Upper lobe of left lung (tissue), 6 donors: ENCODE results near the gene MORC3. TPM values are rescaled to one million over a fixed set of nuclear protein-coding genes. Genes with fewer than 3 reads are reported as not detected.
"Not testable (repeated sequence)": the region's sequence is repeated elsewhere in the genome, so short reads cannot be mapped to it uniquely, and the experiment has no call there.

Experiments used
- ATAC-seq, 2 donors: fragments of 200-7000 bp; cut with Tn5 transposase; one replicate each; pipeline ENCODE4 v1.9.1; 2022; ENCODE audit warnings: mild to moderate bottlenecking in 2 of 2, moderate library complexity in 2 of 2; ENCODE audit not compliant: low FRiP score in 2 of 2
- DNase-seq, 2 donors: peaks; one replicate each; pipeline ENCODE4 v3.0.0-alpha.2; 2019 to 2020
- H3K27ac ChIP-seq, 4 donors: fragments of 200-600 bp; sonication (generic); one replicate each; pipeline ENCODE4 v1.5.1; 2016 to 2019
- H3K27me3 ChIP-seq, 4 donors: fragments of 200-600 bp; sonication (generic); one replicate each; pipeline ENCODE4 v1.5.1; 2017 to 2019
- H3K36me3 ChIP-seq, 4 donors: fragments of 200-600 bp; sonication (generic); one replicate each; pipeline ENCODE4 v1.5.1; 2016 to 2019
- H3K4me1 ChIP-seq, 4 donors: fragments of 200-600 bp; sonication (generic); one replicate each; pipeline ENCODE4 v1.5.1; 2018 to 2019
- H3K4me3 ChIP-seq, 4 donors: fragments of 200-600 bp; sonication (generic); one replicate each; pipeline ENCODE4 v1.5.1; 2017 to 2019; ENCODE audit warnings: mild to moderate bottlenecking in 2 of 4, moderate library complexity in 1 of 4
- H3K9me3 ChIP-seq, 4 donors: fragments of 200-600 bp; sonication (generic); one replicate each; pipeline ENCODE4 v1.5.1; 2018 to 2019
- EP300 ChIP-seq, 4 donors: sonication (generic); formaldehyde crosslinking; IDR thresholded peaks; one replicate each; pipeline ENCODE4 v1.5.1; 2017; ENCODE audit warnings: antibody characterized with exemption in 4 of 4, control low read depth in 2 of 4
- POLR2A ChIP-seq, 4 donors: fragments of 450-650 bp; IDR thresholded peaks; one replicate each; pipeline ENCODE4 v1.5.1; 2016 to 2017; ENCODE audit warnings: antibody characterized with exemption in 4 of 4, mild to moderate bottlenecking in 2 of 4
- POLR2AphosphoS5 ChIP-seq, 2 donors: sonication (generic); formaldehyde crosslinking; IDR thresholded peaks; one replicate each; pipeline ENCODE4 v1.5.1; 2017; ENCODE audit warnings: antibody characterized with exemption in 2 of 2
- WGBS, 2 donors: methylation state at CpG; one replicate each; pipeline ENCODE4 v1.1.5; 2017 to 2018; 5-methylcytosine and 5-hydroxymethylcytosine counted together
- total RNA-seq, 6 donors: library from RNA; depleted of rRNA in 4 of 6; stranded (reverse); fragments of >200 nt in 4 of 6; gene quantifications; one replicate each; pipeline versions ENCODE4 v1.1.0 to v1.2.1, GENCODE V29; 2016 to 2021
- TF ChIP-seq, protein P1 (sequence below), 6 experiments: fragments of 450-650 bp in 4 of 6; fragments of 200-600 bp in 2 of 6; sonication (generic) in 2 of 6; IDR thresholded peaks; one replicate each; pipeline ENCODE4 v1.5.1; 2016 to 2019; ENCODE audit warnings: antibody characterized with exemption in 6 of 6
- donor health status: DM: no; HTN: no; CAD: no; lungs with moderate emphysema.
- donor health status: DM: no; HTN: yes; CAD: no; lungs with severe emphysema.

Gene MORC3
- total RNA-seq, 6 donors from 2014 or later = 26.0 to 62.7 (median 31.5) TPM

DNA sequence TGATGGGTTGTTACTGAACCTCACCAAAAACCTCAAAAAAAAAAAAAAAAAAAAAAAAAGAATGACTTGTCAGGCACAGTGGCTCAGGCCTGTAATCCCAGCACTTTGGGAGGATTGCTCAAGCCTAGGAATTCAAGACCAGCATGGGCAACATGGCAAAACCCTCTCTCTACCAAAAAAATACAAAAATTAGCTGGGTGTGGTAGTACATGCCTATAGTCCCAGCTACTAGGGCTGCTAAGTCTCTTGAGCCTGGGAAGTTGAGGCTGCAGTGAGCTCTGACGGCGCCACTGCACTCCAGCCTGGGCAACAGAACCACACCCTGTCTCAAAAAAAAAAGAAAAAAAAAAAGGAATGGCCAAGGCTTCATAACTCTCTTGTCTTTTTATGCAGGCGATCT is 76.3 kb downstream of the MORC3 start:
- peak in 1 of 2 donors; percentile 53 for ATAC-seq
- H3K4me3 ChIP-seq = no peak overlapping the region
- 90 to 99% methylated on average over 3 of the region's 3 CpGs for WGBS, 2 donors
- H3K27me3 ChIP-seq = no peaks in the 10 kb centered on the region
- no peak overlapping the region for H3K27ac ChIP-seq
- no peak for DNase-seq
- H3K9me3 ChIP-seq = no peaks in the 10 kb centered on the region
- TF ChIP-seq, protein P1, sequence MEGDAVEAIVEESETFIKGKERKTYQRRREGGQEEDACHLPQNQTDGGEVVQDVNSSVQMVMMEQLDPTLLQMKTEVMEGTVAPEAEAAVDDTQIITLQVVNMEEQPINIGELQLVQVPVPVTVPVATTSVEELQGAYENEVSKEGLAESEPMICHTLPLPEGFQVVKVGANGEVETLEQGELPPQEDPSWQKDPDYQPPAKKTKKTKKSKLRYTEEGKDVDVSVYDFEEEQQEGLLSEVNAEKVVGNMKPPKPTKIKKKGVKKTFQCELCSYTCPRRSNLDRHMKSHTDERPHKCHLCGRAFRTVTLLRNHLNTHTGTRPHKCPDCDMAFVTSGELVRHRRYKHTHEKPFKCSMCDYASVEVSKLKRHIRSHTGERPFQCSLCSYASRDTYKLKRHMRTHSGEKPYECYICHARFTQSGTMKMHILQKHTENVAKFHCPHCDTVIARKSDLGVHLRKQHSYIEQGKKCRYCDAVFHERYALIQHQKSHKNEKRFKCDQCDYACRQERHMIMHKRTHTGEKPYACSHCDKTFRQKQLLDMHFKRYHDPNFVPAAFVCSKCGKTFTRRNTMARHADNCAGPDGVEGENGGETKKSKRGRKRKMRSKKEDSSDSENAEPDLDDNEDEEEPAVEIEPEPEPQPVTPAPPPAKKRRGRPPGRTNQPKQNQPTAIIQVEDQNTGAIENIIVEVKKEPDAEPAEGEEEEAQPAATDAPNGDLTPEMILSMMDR (IDR thresholded peaks at IDR 0.05) = no peak
- TF ChIP-seq POLR2AphosphoS5 (IDR thresholded peaks at IDR 0.05) = no peak
- no peak for TF ChIP-seq EP300 (IDR thresholded peaks at IDR 0.05)
- no peak for TF ChIP-seq POLR2A (IDR thresholded peaks at IDR 0.05)
- no peaks in the 10 kb centered on the region for H3K36me3 ChIP-seq
- H3K4me1 ChIP-seq = no peaks in the 10 kb centered on the region

DNA sequence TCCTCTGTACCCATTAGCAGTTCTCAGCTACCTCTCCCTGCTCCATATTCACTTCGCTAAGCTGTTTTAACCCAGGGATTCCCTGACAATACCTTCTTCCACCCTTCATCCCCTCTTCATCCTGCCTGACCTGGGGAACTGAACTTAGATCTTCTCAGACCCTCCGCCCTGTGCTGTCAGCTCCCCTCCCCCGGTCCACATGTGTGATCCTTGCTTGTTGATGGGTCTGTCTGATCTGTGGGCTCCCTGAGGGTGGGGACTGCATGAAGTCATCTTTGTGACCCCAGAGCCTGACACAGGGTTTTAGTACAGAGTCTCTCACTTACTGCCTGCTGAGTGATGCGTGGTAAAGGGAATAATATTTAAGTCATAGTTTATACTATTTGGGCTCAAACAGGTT is 77.0 kb downstream of the MORC3 start:
- Histone ChIP-seq H3K27ac (no peak overlapping the region), H3K27me3 (no peaks in the 10 kb centered on the region), H3K4me3 (no peak overlapping the region), H3K36me3 (no peaks in the 10 kb centered on the region), H3K9me3 (no peaks in the 10 kb centered on the region), H3K4me1 (no peaks in the 10 kb centered on the region)
- DNase-seq (no peak), ATAC-seq (peak in 1 of 2 donors; percentile 21)
- WGBS, 2 donors = 91 to 95% methylated on average over 4 of the region's 4 CpGs
- no peak for TF ChIP-seq POLR2A (IDR thresholded peaks at IDR 0.05)
- TF ChIP-seq, protein P1 (IDR thresholded peaks at IDR 0.05) = no peak
- no peak for TF ChIP-seq POLR2AphosphoS5 (IDR thresholded peaks at IDR 0.05)

DNA sequence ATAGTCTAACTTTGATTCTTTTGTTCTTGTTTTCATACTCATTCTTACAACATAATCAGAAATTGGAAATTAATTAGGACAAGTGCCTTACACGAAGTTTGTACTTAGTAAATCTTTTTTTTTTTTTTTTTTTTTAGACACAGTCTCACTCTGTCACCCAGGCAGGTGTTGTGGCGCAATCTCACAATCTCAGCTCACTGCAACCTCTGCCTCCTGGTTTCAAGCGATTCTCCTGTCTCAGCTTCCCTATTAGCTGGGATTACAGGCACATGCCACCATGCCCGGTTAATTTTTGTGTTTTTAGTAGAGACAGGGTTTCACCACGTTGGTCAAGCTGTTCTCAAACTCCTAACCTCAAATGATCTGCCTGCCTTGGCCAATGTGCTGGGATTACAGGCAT is 77.6 kb downstream of the MORC3 start:
- Histone ChIP-seq H3K4me3 (no peak overlapping the region), H3K9me3 (no peaks in the 10 kb centered on the region), H3K27ac (no peak overlapping the region), H3K4me1 (no peaks in the 10 kb centered on the region), H3K36me3 (peaks cover 0 to 3% (median 0%) of the 10 kb centered on the region in 4 donors), H3K27me3 (no peaks in the 10 kb centered on the region)
- 85 to 86% methylated on average over 5 of the region's 5 CpGs for WGBS, 2 donors
- no peak for DNase-seq
- ATAC-seq = no peak
- TF ChIP-seq, protein P1 (IDR thresholded peaks at IDR 0.05) = no peak
- no peak for TF ChIP-seq EP300 (IDR thresholded peaks at IDR 0.05)
- TF ChIP-seq POLR2A (IDR thresholded peaks at IDR 0.05) = no peak
- TF ChIP-seq POLR2AphosphoS5 (IDR thresholded peaks at IDR 0.05) = no peak

DNA sequence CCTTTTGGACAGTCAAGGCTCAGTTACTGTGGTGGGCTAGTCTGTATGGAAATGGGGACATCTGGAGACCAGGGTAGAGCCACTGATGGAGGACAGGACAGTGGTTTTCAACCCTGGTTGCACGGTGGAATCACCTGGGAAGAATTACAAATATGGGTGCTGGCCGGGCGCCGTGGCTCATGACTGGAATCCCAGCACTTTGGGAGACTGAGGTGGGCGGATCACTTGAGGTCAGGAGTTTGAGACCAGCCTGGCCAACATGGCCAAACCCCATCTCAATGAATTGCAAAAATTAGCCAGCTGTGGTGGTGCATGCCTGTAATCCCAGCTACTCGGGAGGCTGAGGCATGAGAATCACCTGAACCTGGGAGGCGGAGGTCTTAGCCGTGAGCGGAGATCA is 79.7 kb downstream of the MORC3 start:
- not testable (repeated sequence) for ATAC-seq, H3K36me3 ChIP-seq, DNase-seq, H3K4me1 ChIP-seq, H3K4me3 ChIP-seq, H3K27me3 ChIP-seq, H3K27ac ChIP-seq, H3K9me3 ChIP-seq
- WGBS, 2 donors = 95 to 99% methylated on average over 7 to 9 of the region's 9 CpGs

DNA sequence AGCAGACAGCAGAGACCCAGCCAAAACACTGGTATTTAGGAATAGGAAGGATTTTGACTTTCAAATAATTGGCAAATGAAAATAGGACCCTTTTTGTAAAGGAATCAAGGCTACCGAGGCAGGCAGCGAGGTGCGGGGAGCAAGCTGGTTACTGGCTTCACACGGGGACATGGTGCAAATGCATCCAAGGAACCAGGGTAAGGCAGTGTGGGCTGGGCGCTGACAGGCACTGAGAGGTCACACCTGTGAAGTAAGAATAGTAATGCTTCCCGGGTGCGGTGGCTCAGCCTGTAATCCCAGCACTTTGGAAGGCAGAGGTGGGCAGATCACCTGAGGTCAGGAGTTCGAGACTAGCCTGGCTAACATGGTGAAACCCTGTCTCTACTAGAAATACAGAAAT is 80.7 kb downstream of the MORC3 start:
- TF ChIP-seq, protein P1 (IDR thresholded peaks at IDR 0.05) = no peak
- TF ChIP-seq EP300 (IDR thresholded peaks at IDR 0.05) (no peak), POLR2AphosphoS5 (IDR thresholded peaks at IDR 0.05) (no peak), POLR2A (IDR thresholded peaks at IDR 0.05) (no peak)
- Histone ChIP-seq H3K4me1 (no peaks in the 10 kb centered on the region), H3K27me3 (no peaks in the 10 kb centered on the region), H3K36me3 (peaks cover 0 to 7% (median 0%) of the 10 kb centered on the region in 4 donors), H3K4me3 (no peak overlapping the region), H3K27ac (no peak overlapping the region), H3K9me3 (no peaks in the 10 kb centered on the region)
- 96 to 97% methylated on average over 8 of the region's 8 CpGs for WGBS, 2 donors
- DNase-seq (no peak), ATAC-seq (no peak)
